Naive B cell (primary cell): ENCODE data around the gene ADAM10. TPM values are rescaled to one million over a fixed set of nuclear protein-coding genes. Genes with fewer than 3 reads are reported as not detected.

Source experiments
- ATAC-seq, 2 donors: fragments of 150-1000 bp; cut with Tn5 transposase; 2 replicates each; pipeline ENCODE4 v1.10.0; 2021; ENCODE audit warnings: low read depth in 2 of 2, mild to moderate bottlenecking in 2 of 2, moderate library complexity in 2 of 2
- DNase-seq: peaks from one replicate; pipeline ENCODE4 v3.0.0; 2022
- H3K27ac Mint-ChIP-seq, 6 donors: one replicate each; pipeline ENCODE4 v1.8.0; 2020 to 2022; ENCODE audit warnings: mild to moderate bottlenecking in 6 of 6, mixed read lengths in 6 of 6, moderate library complexity in 5 of 6, inconsistent platforms in 2 of 6
- H3K27me3 Mint-ChIP-seq, 3 donors: one replicate each; pipeline ENCODE4 v1.8.0; 2021 to 2022; ENCODE audit warnings: mixed read lengths in 3 of 3, mild to moderate bottlenecking in 1 of 3
- H3K36me3 Mint-ChIP-seq, 2 donors: one replicate each; pipeline ENCODE4 v1.8.0; 2020 to 2022; ENCODE audit warnings: mixed read lengths in 2 of 2, inconsistent platforms in 1 of 2, mild to moderate bottlenecking in 1 of 2
- H3K4me1 Mint-ChIP-seq, 3 donors: one replicate each; pipeline ENCODE4 v1.8.0; 2020 to 2022; ENCODE audit warnings: mixed read lengths in 3 of 3, inconsistent platforms in 1 of 3, mild to moderate bottlenecking in 1 of 3, moderate library complexity in 1 of 3
- H3K4me3 Mint-ChIP-seq, 8 donors: one replicate each; pipeline ENCODE4 v1.8.0; 2020 to 2022; ENCODE audit warnings: mild to moderate bottlenecking in 8 of 8, mixed read lengths in 8 of 8, moderate library complexity in 8 of 8, inconsistent platforms in 2 of 8
- H3K9me3 Mint-ChIP-seq, 7 donors: one replicate each; pipeline ENCODE4 v1.8.0; 2020 to 2022; ENCODE audit warnings: mixed read lengths in 7 of 7, mild to moderate bottlenecking in 5 of 7, inconsistent platforms in 2 of 7, moderate library complexity in 1 of 7
- polyA plus RNA-seq, 6 donors: library from polyadenylated mRNA; unstranded; fragments of 300-500 nt; fragmentation: Illumina TruSeq; gene quantifications; one replicate each; pipeline ENCODE4 v1.2.3, GENCODE V29; 2021; ENCODE audit warnings: low read depth in 6 of 6

Gene ADAM10
- polyA plus RNA-seq, 6 donors from 2014 or later: 112 to 148 (median 126) TPM

GRCh38 chr15:58569455-58569854, 180.1 kb downstream of the ADAM10 start:
- peaks cover 0 to 17% (median 2%) of the 10 kb centered on the region in 7 donors for H3K9me3 Mint-ChIP-seq
- H3K27me3 Mint-ChIP-seq: peaks cover 0 to 5% (median 0%) of the 10 kb centered on the region in 3 donors
- no peak overlapping the region for H3K27ac Mint-ChIP-seq
- peaks cover under 1 to 9% (median under 1%) of the 10 kb centered on the region in 3 donors for H3K4me1 Mint-ChIP-seq
- no peaks in the 10 kb centered on the region for H3K36me3 Mint-ChIP-seq
- H3K4me3 Mint-ChIP-seq: no peak overlapping the region
- no peak for DNase-seq
- ATAC-seq: no peak

GRCh38 chr15:58568157-58568571, 181.3 kb downstream of the ADAM10 start:
- ATAC-seq: no peak
- Mint-ChIP-seq H3K4me3 (no peak overlapping the region), H3K27me3 (peaks cover 0 to 5% (median 0%) of the 10 kb centered on the region in 3 donors)

GRCh38 chr15:58566029-58566428, 183.5 kb downstream of the ADAM10 start:
- DNase-seq: no peak
- ATAC-seq: no peak
- Mint-ChIP-seq H3K36me3 (no peaks in the 10 kb centered on the region), H3K4me1 (peaks cover 0 to 5% (median 0%) of the 10 kb centered on the region in 3 donors), H3K27ac (no peak overlapping the region), H3K4me3 (no peak overlapping the region), H3K9me3 (peaks cover 0 to 17% (median 2%) of the 10 kb centered on the region in 7 donors), H3K27me3 (peaks cover 0 to 6% (median 5%) of the 10 kb centered on the region in 3 donors)

More at GRCh38 chr15:58568157-58568571, 181.3 kb downstream of the ADAM10 start:
- peak overlapping the region in 1 of 6 donors; percentile 42 for H3K27ac Mint-ChIP-seq
- no peak for DNase-seq
- H3K9me3 Mint-ChIP-seq: peaks cover 0 to 17% (median 2%) of the 10 kb centered on the region in 7 donors
- peaks cover 0 to 5% (median 0%) of the 10 kb centered on the region in 3 donors for H3K4me1 Mint-ChIP-seq
- no peaks in the 10 kb centered on the region for H3K36me3 Mint-ChIP-seq

- Mint-ChIP-seq H3K9me3 (peaks cover 0 to 17% (median 2%) of the 10 kb centered on the region in 7 donors), H3K4me3 (no peak overlapping the region), H3K36me3 (no peaks in the 10 kb centered on the region), H3K4me1 (peaks cover 0 to 5% (median 0%) of the 10 kb centered on the region in 3 donors), H3K27me3 (peaks cover 0 to 6% (median 5%) of the 10 kb centered on the region in 3 donors), H3K27ac (no peak overlapping the region)
- ATAC-seq: no peak
- no peak for DNase-seq
Observed at GRCh38 chr15:58565619-58566018, 183.9 kb downstream of the ADAM10 start.

- Mint-ChIP-seq H3K27me3 (peaks cover 0 to 6% (median 5%) of the 10 kb centered on the region in 3 donors), H3K4me3 (no peak overlapping the region), H3K4me1 (peaks cover 0 to 5% (median 0%) of the 10 kb centered on the region in 3 donors), H3K36me3 (no peaks in the 10 kb centered on the region), H3K9me3 (peaks cover 0 to 14% (median 2%) of the 10 kb centered on the region in 7 donors), H3K27ac (peak overlapping the region in 2 of 6 donors; percentile 57 to 59)
- DNase-seq (no peak), ATAC-seq (no peak)
Observed at GRCh38 chr15:58564981-58565380, 184.5 kb downstream of the ADAM10 start.

- Mint-ChIP-seq H3K9me3 (no peaks in the 10 kb centered on the region), H3K36me3 (no peaks in the 10 kb centered on the region), H3K4me1 (no peaks in the 10 kb centered on the region), H3K4me3 (no peak overlapping the region), H3K27ac (peak overlapping the region in 1 of 6 donors; percentile 72), H3K27me3 (peaks cover 0 to 6% (median 5%) of the 10 kb centered on the region in 3 donors)
- ATAC-seq: no peak
- no peak for DNase-seq
Observed at GRCh38 chr15:58562135-58562534, 187.4 kb downstream of the ADAM10 start.

- peaks cover 0 to 6% (median 5%) of the 10 kb centered on the region in 3 donors for H3K27me3 Mint-ChIP-seq
- H3K9me3 Mint-ChIP-seq: no peaks in the 10 kb centered on the region
- no peak overlapping the region for H3K4me3 Mint-ChIP-seq
Observed at GRCh38 chr15:58561321-58561720, 188.2 kb downstream of the ADAM10 start.

GRCh38 chr15:58559904-58560588, 189.5 kb downstream of the ADAM10 start:
- Mint-ChIP-seq H3K27me3 (peaks cover 0 to 11% (median 6%) of the 10 kb centered on the region in 3 donors), H3K4me1 (no peaks in the 10 kb centered on the region), H3K36me3 (no peaks in the 10 kb centered on the region), H3K27ac (peak overlapping the region in 1 of 6 donors; percentile 40), H3K9me3 (no peaks in the 10 kb centered on the region), H3K4me3 (no peak overlapping the region)
- ATAC-seq: no peak
- DNase-seq: no peak

More at GRCh38 chr15:58561321-58561720, 188.2 kb downstream of the ADAM10 start:
- peak overlapping the region in 1 of 6 donors; percentile 62 for H3K27ac Mint-ChIP-seq
- no peaks in the 10 kb centered on the region for H3K36me3 Mint-ChIP-seq
- DNase-seq: no peak
- H3K4me1 Mint-ChIP-seq: no peaks in the 10 kb centered on the region
- ATAC-seq: no peak

- Mint-ChIP-seq H3K4me1 (no peaks in the 10 kb centered on the region), H3K9me3 (no peaks in the 10 kb centered on the region), H3K4me3 (no peak overlapping the region), H3K27ac (no peak overlapping the region), H3K27me3 (peaks cover 0 to 9% (median 6%) of the 10 kb centered on the region in 3 donors), H3K36me3 (no peaks in the 10 kb centered on the region)
- DNase-seq (no peak), ATAC-seq (no peak)
Observed at GRCh38 chr15:58558777-58559176, 190.7 kb downstream of the ADAM10 start.

- H3K36me3 Mint-ChIP-seq: no peaks in the 10 kb centered on the region
- DNase-seq (no peak), ATAC-seq (no peak)
- no peak overlapping the region for H3K4me3 Mint-ChIP-seq
- H3K27ac Mint-ChIP-seq: no peak overlapping the region
- peaks cover 8 to 25% (median 10%) of the 10 kb centered on the region in 3 donors for H3K27me3 Mint-ChIP-seq
- no peaks in the 10 kb centered on the region for H3K9me3 Mint-ChIP-seq
- peaks cover 0 to 11% (median 6%) of the 10 kb centered on the region in 3 donors for H3K4me1 Mint-ChIP-seq
Observed at GRCh38 chr15:58556541-58556940, 193.0 kb downstream of the ADAM10 start.

GRCh38 chr15:58556028-58556361, 193.5 kb downstream of the ADAM10 start:
- Mint-ChIP-seq H3K4me3 (no peak overlapping the region), H3K27ac (no peak overlapping the region), H3K36me3 (no peaks in the 10 kb centered on the region), H3K9me3 (no peaks in the 10 kb centered on the region), H3K4me1 (peaks cover 4 to 16% (median 12%) of the 10 kb centered on the region in 3 donors), H3K27me3 (peaks cover 8 to 31% (median 16%) of the 10 kb centered on the region in 3 donors)
- ATAC-seq: no peak
- DNase-seq: no peak

- DNase-seq (no peak), ATAC-seq (no peak)
- H3K36me3 Mint-ChIP-seq: no peaks in the 10 kb centered on the region
- H3K4me1 Mint-ChIP-seq: peaks cover 6 to 18% (median 15%) of the 10 kb centered on the region in 3 donors
- no peak overlapping the region for H3K4me3 Mint-ChIP-seq
- H3K27ac Mint-ChIP-seq: no peak overlapping the region
- no peaks in the 10 kb centered on the region for H3K9me3 Mint-ChIP-seq
- H3K27me3 Mint-ChIP-seq: peaks cover 9 to 36% (median 18%) of the 10 kb centered on the region in 3 donors
Observed at GRCh38 chr15:58555162-58556027, 194.1 kb downstream of the ADAM10 start.

- peaks cover 6 to 18% (median 15%) of the 10 kb centered on the region in 3 donors for H3K4me1 Mint-ChIP-seq
Observed at GRCh38 chr15:58554758-58555157, 194.7 kb downstream of the ADAM10 start.

More at GRCh38 chr15:58554758-58555157, 194.7 kb downstream of the ADAM10 start:
- peaks cover 14 to 43% (median 23%) of the 10 kb centered on the region in 3 donors for H3K27me3 Mint-ChIP-seq
- no peak overlapping the region for H3K27ac Mint-ChIP-seq
- H3K9me3 Mint-ChIP-seq: no peaks in the 10 kb centered on the region
- H3K4me3 Mint-ChIP-seq: no peak overlapping the region
- ATAC-seq: no peak
- no peaks in the 10 kb centered on the region for H3K36me3 Mint-ChIP-seq
- DNase-seq: no peak
